D721Med (cell line): ENCODE results near the gene SKOR1.

Experiments used
- DNase-seq: peaks from one replicate; pipeline ENCODE4 v3.0.0; 2011; ENCODE audit warnings: low spot score; ENCODE audit not compliant: insufficient read length
- FAIRE-seq: peaks from 2 replicates; lab custom pipeline; 2011; peaks lifted over from hg19 to GRCh38; lab: Jason Lieb, UNC
- TF ChIP-seq, protein P1 (sequence below): IDR thresholded peaks from 2 replicates; pipeline ENCODE4 v1.5.1; 2012; ENCODE audit warnings: mild to moderate bottlenecking, control low read depth; ENCODE audit not compliant: insufficient read depth; ENCODE audit errors: missing control alignments

Gene SKOR1

DNA sequence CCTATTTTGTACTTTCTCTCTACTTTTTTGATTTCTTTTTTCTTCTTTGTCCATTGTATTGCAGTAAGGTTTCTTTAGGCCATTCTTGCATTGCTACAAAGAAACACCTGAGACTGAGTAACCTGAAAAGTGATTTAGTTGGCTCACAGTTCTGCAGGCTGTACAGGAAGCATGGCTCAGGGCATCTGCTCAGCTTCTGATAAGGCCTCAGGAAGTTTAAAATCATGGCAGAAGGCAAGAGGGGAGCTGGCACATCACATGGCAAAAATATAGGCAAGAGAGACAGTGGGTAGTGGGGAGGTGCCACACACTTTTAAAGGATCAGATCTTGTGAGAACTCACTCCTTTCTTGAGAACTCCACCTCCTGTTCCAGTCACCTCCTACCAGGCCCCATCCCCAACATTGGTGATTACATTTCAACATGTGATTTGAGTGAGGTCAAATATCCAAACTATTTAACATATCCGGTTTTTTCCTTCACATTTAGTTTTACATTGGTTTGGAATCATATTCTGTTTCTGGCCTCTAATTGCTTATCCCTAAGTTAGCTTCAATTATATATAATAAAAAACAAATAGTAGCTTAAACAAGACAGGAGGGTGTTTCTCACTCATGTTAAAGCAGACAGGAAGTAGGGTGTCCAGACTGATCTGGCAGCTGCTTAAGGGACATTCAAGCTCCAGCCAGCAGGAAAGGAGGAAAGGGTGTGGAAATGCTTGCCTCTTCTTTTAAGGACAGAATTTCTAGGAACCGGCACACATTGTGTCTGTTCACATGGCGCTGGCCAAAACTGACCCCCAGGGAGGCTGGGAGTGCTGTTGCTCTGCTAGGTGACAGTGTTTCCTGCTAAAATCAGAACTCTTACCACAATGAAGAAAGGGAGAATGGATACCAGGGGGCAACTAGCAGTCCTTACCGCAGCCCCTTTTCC is 28.8 kb upstream of the SKOR1 start:
- TF ChIP-seq, protein P1, sequence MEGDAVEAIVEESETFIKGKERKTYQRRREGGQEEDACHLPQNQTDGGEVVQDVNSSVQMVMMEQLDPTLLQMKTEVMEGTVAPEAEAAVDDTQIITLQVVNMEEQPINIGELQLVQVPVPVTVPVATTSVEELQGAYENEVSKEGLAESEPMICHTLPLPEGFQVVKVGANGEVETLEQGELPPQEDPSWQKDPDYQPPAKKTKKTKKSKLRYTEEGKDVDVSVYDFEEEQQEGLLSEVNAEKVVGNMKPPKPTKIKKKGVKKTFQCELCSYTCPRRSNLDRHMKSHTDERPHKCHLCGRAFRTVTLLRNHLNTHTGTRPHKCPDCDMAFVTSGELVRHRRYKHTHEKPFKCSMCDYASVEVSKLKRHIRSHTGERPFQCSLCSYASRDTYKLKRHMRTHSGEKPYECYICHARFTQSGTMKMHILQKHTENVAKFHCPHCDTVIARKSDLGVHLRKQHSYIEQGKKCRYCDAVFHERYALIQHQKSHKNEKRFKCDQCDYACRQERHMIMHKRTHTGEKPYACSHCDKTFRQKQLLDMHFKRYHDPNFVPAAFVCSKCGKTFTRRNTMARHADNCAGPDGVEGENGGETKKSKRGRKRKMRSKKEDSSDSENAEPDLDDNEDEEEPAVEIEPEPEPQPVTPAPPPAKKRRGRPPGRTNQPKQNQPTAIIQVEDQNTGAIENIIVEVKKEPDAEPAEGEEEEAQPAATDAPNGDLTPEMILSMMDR: no peak
- FAIRE-seq: no peak
- DNase-seq: no peak

DNA sequence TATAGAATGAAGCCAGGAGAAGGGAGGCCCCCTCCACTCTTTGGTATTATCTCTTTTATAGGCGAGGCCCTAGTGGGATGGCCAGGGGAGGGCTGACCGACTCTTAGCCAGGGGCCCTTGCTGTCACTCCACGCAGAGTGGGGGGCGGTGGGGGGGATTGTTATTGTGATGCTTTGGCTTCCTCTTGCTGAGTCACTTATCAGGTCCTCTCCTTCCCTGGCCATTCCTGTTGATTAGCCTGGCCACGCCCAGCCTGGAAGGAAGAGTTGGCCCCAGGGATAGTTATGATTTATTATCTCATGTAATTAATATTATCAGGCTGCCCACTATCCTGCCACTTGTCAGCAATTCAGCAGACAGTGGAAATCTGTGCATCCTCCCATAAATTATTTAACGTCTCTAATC is 25.5 kb upstream of the SKOR1 start:
- DNase-seq (no peak), FAIRE-seq (no peak)
- TF ChIP-seq, protein P1: no peak

DNA sequence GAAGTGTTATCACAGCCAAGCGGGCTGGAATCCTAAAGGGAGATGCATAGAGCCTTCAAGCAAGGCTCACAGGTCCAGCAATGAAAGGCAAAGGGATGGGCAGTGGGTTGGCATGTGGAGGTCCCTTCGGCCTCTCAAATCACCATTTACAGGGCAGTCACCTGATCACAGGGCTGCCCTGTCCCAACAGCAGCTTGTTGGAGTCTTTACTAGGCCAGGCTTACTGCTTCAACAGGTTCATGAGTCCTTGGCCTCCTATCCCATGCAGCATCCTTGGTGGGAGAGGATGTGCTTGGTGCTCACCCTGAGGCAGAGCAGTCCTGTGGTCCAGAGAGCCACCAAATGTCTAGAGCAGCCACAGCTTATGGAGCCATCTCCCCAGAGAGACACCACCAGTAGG is 24.2 kb upstream of the SKOR1 start:
- FAIRE-seq (no peak), DNase-seq (no peak)
- TF ChIP-seq, protein P1: no peak

DNA sequence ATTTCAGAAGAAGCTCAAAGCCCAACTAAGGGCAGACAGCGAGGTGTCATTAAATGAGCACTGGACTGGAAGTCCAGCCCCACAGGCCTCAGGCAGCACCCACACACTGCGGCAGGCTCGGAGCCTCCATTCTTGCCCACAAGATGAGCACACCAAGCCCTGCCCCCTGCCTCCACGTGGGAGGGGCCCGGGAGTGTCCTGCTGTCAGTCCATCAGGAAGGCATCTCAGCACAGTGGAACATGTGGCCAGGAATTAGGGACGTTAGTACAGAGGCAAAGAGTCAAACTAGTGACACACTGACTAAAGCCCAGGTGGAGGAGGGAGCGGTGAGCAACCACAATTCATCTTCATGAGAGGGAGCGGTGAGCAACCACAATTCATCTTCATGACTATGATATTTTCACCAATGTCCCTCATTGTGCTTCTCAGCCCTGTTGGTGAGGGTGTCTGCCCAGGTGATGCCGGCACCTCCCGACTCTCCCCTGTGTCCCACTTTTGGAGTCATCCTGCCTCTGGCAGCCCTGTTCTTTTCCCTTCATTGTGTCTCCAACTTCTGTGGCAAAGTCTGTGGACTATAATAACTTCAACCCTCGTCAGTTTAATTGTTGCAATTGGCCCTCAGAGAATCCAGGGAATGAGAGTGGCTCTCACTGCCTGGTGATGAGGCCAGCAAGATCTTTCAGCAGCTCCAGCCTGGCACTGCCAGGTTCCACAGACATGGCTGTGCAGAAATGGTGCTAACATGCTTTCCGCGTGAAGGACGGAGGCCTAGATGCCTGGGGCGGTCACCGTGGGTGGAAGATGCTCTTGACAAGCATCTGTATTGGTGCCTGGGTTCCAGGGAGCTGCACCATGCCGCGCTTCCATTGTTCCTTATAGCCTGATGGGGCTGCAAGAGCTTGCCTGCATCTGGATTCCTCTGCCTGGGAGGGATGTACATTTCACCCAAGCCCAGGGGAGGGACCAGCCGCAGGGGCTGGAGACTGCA is 23.1 kb upstream of the SKOR1 start:
- DNase-seq (no peak), FAIRE-seq (no peak)

DNA sequence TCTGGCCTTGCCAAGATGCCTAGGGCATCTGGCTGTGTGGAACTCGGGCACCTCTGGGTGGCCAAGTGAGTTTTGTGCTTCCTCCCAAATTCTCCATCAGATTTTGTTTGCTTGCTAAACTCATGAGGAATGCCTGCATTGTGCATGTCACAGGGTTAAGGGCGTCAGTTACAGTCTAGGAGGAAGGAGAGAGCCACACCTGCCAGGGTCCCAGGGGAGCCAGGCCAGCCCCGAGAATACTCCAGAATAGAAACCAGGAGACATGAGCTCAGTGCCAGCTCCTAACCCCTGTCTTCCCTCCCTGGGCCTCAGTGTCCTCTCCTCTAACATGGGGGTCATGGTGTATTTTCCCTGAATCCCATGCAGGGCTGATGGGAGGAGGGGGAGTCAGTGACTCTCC is 22.0 kb upstream of the SKOR1 start:
- TF ChIP-seq, protein P1: no peak
- FAIRE-seq (no peak), DNase-seq (no peak)

More for the DNA sequence above, 23.1 kb upstream of the SKOR1 start:
- TF ChIP-seq, protein P1: no peak

DNA sequence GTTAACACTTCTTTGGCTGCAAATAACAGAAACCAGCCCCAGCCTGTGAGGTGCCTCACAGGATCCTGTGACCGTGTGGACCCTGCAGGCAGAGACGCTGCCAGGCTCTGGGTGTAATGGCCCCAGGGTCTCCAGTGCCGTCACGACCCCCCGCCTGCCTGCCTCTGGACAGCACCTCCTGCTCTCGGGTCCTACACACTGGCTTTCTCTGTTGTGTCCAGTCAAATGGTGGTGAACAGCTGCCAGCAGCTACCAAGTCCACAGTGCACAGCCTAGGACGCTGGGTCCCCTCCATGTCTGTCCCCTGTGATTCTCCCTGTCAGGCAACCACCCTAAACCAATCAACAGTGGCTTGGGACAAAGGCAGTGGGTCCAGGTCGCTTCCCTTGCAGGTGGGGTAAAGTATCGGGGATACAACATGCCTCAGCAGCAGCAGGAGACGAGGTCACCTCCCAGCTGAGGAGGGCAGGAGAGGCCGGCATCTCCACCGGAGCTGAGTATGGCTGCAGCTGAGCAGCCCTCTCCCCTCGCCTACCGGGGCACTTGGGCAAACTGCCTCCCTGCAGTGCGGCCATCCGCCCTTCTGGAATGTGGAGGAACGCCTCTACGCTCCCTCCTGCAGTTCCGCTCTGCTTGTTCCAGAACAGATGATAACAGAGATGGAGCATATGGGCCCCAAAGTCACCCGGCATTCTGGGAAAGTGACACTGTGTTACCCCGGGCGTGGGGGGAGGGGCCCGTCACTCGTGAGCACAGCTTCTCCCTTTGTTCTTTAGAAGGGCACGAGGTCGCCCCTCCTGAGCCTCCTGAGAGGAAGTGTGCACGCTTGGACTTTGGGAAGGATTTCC is 21.1 kb upstream of the SKOR1 start:
- no peak for DNase-seq
- TF ChIP-seq, protein P1: no peak
- FAIRE-seq: no peak
